Fibroblast of skin of abdomen (primary cell): ENCODE data around the gene CMTR2.

Experiments
- DNase-seq: peaks from one replicate; pipeline ENCODE4 v3.0.0-alpha.2; 2013

CMTR2 gene

DNA sequence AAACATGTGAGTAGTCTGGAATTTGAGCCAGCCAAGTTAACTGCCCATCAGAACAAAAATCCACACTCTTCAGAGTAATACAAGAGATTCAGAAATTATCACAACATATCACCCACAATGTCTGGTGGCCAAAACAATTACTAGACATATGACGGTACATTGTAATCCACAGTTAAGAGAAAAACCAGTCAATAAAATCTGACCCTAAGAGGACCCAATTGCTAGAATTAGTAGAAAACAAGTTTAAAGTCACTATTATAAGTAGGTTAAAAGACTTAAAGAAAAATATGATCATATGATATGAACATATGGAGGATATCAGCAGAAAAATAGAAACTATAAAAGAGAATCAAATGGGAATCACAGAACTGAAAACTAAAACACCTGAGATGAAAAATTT lies 15.8 kb downstream of the CMTR2 start:
- no peak for DNase-seq

DNA sequence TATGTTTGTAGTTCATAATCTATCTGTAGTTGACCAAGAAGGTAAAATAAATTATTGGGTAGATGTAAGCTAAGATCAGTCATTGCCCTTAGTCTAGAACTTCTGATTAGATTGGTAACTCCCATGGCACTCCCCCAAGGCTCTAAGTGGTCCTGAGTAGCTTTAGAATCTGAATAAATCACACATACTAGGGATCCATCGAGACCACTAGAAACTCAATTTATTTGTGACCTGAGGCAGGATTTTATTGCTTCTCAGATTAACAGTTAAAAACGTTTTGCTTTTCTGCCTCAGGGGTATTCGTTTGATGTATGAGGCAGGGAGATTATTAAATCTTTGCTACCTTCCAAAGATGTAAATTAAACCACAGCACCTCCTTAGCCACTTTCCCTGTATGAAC lies 24.9 kb downstream of the CMTR2 start:
- no peak for DNase-seq

DNA sequence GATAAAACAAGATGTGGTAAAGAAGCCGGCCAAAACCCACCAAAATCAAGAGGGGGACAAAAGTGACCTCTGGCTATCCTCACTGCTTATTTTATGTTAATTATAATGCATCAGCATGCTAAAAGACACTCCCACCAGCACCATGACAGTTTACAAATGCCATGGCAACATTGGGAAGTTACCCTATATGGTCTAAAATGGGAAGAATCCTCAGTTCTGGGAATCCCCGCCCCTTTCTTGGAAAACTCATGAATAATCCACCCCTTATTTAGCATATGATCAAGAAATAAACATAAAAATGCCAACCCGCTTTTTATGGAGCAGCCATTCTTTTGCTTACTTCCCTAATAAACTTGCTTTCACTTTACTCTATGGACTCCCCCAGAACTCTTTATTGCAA lies 25.6 kb downstream of the CMTR2 start:
- DNase-seq: no peak

DNA sequence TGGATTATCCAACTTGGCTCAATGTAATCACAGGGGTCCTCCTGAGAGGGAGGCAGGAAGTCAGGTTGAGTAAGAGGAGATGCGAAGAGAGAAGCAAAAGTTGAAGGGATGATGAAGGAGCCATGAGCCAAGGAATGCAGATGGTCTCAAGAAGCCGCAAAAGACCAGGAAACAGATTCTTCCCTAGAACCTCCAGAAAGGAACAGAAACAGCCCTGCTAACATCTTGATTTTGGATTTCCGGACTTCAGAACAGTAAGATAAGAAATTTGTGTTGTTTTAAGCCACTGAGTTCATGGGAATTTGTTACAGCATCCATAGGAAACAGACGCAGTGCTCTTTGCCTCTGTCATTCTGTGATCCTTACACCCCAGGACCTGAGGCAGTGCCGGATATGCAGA lies 26.8 kb downstream of the CMTR2 start:
- no peak for DNase-seq

DNA sequence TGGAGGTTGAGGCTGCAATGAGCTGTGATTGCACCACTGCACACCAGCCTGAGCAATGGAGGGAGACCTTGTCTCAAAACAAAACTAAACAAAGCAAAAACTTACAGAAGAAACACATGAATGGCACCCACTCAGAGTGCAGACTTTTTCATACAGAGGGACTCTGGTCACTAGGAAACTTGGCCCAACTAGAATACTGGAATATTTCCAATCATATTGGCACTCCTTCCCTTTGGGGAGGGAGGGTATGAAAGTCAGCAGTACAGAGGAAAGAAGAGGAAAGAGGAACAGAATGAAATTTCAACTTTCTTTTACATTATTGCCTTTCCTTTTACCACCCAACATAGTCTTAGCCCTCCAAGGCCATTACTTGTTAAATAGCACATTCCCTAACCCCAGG lies 28.2 kb downstream of the CMTR2 start:
- DNase-seq: no peak

DNA sequence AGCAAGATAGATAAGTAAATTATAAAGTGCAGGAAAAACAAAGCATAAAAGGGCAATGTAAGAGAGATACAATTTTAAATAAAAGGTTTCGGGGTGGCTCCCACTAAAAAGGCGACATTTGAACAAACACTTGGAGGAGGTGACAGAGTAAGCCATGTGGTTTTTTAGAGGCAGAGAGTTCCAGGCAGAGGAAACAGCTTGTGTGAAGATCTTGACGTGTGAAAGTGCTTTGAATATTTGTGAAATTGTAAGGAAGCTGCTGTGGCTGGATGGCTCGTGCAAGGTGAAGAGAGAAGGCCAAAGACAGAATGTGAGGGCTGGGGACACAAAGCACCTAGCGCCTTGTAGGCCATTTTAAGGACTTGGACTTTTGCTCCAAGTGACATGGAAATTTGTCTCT lies 30.1 kb downstream of the CMTR2 start:
- no peak for DNase-seq

DNA sequence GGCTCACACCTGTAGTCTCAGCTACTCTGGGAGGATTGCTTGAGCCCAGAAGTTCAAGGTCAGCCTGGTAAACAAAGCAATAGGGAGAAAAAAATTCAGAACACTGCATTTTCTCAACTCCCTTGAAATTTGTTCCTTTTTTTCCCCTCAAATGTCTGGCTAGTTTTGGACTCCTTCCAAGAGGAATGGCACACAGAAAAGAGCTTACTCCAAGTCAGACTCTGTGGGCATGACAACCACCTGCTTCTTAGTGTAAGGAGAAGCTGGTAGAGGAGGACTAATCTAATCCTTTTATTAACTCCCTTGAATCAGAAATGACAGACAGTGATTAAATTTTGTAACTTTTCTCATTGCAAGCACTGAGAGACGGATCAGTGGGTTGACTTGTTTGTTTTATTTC lies 30.8 kb downstream of the CMTR2 start:
- DNase-seq: no peak

DNA sequence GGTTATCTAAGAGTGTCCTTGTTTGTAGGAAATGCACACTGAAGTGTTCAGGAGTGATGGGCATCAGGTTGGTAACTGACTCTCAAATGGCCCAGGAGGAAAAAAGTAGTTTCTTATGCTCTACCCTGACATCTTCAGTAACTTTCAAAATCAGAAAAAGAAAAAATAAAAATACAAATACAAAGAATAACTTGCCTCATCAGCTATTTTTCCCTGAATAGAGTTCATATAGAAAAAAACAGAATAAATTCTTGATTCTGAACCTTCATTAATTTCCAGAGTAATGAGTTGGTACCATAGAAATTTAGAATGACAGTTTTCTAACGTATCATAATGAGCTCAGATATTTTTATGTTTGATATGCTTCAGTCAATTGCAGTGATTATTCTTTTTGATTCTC lies 31.4 kb downstream of the CMTR2 start:
- DNase-seq: no peak

DNA sequence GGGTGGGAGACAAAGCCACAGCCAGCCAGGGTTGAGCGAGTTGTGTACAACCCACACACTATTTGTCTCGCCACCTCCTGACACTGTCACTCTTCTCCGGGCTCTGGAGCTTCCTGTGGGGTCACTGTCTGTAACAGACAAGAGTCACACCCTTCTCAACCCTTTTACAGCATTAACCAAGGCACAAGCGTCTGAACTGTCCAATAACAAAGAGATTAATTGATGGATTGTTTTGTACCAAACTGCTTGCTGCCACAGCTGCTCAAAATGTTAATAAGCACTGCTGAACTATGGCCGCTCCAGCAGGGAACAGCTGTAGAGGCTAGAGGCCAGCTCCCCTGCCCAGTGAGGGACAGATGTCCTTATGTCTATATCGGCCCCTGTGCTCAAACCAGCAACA lies 33.5 kb downstream of the CMTR2 start:
- no peak for DNase-seq

DNA sequence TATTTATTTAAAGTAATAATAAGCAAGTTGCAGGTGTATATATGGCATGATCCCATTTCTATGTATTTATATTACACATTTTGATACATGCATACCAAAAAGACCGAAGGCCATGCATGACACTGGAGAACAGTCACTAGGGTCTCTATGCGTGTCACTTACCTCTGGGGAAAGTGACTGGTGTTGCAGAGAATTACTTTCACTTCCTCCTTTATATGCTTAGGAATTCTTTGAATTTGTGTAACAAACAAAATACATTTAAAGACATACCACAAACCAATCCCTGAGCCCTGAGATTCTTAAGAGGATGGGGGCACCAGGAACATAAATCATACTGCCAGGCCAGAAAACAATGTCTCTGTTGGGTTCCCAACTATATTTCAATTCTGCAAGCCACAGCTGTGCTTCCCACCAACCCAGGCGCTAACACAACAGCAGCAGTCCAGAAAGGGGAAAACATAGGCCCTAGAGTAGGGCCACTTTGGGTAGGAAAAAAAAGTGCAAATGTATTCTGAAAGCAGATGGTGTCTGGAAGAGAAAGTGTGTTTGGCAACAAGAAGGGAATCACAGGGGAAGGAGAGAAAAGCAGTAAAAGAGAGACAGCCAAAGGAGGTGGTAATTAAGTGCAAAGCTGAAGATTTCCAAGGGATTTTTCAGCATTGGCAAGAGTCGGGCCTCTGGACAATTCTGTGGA lies 34.2 kb downstream of the CMTR2 start:
- DNase-seq: no peak

DNA sequence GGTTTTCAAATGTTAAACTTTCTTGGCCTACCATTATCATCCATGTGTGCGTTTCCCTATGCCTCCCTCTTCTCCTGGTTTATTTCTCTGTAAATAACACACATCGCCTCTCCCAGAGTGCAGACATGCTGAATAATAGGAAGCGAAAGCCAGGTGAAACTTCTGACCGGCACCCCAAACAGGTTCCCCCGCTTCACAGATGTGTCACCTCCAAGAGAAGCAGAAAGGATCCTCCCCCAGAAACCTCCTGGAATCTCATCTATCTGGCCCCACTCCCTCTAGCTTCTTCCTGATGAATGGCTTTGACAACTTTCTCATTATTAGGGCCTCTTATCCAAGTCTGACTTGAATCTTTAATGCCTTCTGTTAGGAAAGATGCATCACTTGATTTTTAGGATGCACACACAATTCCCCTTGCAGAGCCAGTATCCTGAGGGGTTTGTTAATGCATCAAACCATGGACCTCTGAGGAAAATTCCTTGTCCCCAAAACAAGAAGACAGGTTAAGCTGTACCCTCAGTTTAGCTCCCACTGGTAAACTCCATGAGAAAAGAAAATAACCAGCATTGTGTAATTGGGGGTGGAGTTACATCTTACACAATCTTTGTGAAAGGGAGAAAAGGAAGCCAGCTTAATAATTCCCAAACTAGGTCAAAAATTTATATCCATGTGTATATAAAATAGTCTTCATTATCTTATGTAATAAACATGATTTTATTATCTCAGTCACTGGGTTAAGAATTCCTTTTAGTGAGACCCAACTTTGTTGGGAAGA lies 38.6 kb downstream of the CMTR2 start:
- no peak for DNase-seq

DNA sequence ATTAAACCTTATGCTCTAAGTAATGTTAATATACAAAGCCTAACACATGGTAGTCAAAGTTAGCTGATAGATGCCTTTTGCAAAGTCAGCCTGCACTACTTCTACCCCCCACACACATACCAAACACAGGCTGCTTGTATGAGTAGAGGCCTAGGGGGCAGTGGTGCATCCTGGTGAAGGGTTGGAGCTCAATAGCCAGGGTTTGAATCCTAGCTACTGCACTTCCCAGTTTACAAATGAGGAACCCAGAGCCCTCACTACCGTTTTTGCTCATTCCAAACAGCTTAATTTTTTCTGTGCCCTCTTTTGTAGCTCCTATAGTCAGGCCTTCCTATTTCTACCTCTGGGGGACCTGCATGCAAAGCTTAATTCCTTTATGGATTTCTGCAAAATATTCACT lies 39.8 kb downstream of the CMTR2 start:
- DNase-seq: no peak

DNA sequence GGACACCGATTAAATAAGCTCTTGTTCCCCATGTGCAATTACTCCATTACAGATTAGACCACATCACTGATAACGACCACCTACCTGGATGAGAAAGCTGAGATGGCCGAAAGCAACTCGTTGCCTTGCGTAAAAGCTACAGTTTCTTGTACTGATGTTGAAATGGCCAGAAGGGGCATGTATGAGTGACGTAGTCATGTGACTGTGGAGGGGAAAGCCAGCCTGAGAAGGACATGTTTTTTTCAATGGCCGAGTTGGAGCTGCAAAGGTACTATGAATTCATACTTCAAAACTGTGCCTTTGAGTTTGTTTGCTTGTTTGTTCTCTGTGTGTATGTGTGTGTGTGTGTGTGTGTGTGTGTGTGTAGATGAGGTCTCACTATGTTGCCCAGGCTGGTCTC lies 41.7 kb downstream of the CMTR2 start:
- no peak for DNase-seq

DNA sequence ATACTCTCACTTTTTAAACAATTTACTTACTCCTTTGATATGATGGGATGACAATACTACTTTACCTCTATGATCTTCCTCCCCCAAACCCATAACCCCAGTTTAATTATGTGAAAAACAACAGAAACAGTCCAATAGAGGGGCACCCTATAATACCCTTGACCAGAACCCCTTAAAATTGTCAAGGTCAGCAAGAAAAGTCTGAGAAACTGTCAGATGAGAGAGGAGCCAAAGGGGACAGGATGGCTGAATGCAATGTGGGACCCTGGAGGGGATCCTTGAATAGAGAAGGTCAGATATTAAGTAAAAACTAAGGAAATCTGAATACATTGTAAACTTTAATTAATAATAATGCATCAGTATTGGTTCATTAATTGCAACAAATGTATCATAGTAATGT lies 42.9 kb downstream of the CMTR2 start:
- no peak for DNase-seq

DNA sequence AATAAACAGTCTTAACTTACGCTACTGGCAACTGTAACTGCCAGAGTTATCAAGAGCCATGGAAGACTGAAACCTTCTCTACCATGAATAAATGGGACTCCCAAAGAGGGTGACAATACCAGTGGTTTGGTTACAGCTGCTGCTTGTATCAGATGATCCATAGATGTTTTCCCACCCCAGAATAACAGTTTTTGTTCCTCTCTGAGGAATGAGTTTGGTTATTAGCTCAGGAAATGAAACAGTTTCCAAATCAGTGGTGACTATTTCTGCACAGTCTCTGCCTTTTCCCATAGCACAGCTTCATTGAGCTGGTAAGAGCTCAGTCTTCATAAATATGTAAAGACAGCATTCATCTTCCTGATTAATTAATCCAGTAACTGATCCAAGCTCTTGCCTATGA lies 44.7 kb downstream of the CMTR2 start:
- no peak for DNase-seq

DNA sequence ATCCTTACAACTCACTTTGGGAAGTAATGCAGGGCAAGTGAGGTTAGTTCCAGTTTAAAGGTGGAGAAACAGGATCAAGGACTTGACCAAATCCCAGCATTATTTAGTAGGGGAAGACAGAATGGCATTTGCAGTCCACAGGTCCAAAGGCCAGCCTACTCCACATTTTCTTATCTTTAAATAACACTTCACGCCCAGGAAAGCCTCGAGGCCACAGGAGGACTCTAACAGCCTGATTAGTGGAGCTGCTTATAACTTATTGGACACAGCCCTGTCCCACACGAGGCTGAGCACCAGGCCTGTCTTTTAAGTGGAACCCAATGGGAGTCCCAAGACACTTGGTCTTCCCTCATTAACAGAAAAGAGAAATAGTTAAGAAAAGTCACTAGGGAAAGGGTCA lies 46.6 kb downstream of the CMTR2 start:
- no peak for DNase-seq

DNA sequence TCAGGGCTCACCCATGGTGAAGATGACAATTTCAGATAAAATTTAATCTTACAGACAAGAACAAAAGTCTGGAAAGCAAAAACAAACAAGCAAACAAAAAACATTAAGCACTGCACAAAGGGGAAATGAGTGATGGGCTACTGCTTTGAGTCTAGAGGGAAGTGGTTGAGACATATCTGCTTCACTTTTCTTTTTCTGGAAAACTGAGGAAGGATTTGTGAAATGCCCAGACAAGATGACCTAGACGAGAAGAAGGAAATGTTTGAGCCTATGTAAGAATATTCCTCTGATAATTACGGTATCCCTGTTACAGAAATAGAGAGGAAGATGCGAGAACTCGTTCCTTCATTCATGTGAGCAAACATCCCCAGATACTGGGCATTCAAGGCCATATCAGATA lies 47.2 kb downstream of the CMTR2 start:
- DNase-seq: no peak
